ENCODE results near the gene IMPDH2. TPM values are rescaled to one million over a fixed set of nuclear protein-coding genes. Genes with fewer than 3 reads are reported as not detected.

IMPDH2 gene
- total RNA-seq, 1 donor from 2014 or later, result 38.6 TPM

DNA sequence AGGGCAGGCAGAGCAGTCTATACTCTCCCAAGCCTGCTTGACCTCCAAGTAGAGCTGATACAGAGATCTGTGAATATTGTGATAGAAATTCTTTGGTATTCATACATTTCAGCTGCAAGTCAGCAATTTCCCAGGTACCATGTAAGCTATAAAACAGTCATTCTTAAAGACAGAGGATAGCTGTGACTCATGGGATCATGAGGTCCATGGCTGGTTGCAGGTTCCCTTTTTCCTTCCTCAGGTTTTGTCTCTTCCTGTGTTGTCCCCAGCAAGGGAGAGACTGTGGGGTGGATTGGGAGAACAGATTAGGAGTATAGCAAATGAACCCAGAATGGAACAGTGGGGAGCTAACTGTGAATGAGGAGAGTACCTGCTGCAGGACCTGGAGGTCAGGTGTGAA lies 44.5 kb downstream of the IMPDH2 start:
- DNase-seq (ENCODE audit: low spot score), result no peak
- ATAC-seq, result no peak

DNA sequence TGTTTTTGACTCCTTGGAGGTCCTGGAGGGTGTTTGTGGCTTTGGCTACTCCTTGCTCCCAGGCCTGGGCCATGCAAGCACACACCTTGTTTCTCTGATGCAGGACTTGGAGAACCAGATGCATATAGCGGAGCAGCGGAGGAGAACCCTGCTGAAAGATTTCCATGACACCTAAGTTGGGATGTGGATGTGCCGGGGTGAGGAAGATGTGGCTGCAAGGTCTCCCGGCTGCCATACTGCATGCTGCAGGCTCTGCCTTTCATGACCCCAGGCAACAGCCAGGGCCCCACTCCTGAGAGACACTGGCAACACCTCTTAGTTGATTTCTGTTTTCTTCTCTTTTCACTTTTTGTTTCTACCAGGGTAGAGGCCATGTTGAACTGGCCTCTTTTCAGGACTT lies 46.1 kb downstream of the IMPDH2 start:
- no peak for DNase-seq (ENCODE audit: low spot score)
- no peak for ATAC-seq

DNA sequence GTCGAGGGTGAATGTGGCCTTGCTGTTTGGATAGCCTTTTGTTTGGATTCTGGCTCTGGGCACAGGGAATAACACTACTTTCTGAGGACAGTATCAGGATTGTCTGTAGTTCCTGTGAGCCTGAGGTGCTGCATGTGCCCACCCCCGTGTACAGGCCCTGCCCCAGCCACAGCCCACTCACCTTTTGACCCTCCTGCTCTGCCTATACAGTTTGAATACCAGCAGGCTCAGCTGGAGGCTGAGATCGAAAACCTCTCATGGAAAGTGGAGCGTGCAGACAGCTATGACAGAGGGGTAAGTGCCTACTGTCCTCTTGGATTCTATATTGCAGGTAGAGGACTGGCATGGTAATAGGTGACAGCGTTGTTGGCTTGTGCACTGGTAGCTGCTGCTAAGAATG lies 46.5 kb downstream of the IMPDH2 start:
- no peak for DNase-seq (ENCODE audit: low spot score)
- no peak for ATAC-seq

DNA sequence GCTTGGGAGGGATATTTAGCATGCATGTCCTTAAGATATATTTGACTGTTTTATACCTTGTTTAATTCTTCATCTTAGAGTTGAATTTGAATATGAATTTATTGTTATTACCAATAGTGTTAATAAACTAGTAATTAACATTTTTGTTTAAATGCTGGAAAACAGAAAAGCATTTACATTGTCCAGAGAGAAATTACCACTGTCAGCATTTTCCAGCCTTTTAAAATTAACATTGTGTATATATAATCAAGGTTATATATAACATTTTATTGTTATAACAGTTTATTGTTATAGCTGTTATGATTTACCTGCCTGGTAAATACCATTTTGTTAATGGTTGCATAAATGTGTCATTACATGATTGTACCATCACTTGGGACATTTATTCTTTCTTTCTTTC lies 47.2 kb downstream of the IMPDH2 start:
- no peak for DNase-seq (ENCODE audit: low spot score)
- ATAC-seq, result no peak

DNA sequence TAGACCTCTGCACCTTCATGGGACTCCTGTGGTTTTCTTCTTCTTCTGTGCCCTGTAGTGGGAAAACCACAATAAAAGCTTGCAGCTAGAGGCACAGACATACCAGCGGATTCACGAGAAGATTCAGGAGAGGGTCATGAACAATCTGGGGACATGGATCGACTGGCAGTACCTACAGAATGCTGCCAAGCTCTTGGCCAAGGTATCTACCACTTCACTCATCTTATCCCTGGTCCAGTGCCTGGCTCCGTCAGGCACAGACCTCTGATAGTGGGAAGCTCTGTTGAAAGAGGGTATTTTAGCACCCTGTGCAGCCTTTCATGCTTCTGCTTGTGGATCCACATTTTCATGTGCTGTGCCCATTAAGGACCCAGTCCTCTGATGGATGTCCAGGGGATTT lies 48.9 kb downstream of the IMPDH2 start:
- ATAC-seq (no peak), DNase-seq (ENCODE audit: low spot score) (no peak)

DNA sequence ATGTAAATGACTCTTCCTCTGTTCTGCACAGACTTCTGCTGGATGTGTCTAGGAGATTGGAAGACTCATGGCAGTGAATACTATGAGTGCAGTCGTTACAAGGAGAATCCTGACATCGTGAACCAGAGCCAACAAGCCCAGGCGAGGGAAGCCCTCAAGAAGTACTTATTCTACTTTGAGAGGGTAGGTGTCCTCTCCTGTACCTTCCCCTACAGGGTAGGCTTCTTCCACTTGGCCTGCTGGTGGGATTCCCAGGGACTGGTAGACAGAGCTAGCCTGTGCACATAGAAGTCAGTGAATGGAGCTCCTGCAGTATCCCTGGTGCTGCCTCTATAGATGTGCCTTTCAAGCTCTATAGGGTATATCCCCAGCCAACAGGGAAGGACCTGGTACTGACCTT lies 49.7 kb downstream of the IMPDH2 start:
- no peak for ATAC-seq
- no peak for DNase-seq (ENCODE audit: low spot score)

Other genes starting within 250 kb of the IMPDH2 start
- 46.6 TPM for gene PRKAR2A, start 181.5 kb downstream of the IMPDH2 start, total RNA-seq
- 84.1 TPM for gene SLC25A20, start 130.5 kb downstream of the IMPDH2 start, total RNA-seq
- gene ARIH2, start 110.6 kb downstream of the IMPDH2 start, total RNA-seq, result 41.0 TPM
- 13.7 TPM for gene P4HTM, start 39.2 kb downstream of the IMPDH2 start, total RNA-seq
- 79.5 TPM for gene WDR6, start 22.0 kb downstream of the IMPDH2 start, total RNA-seq
- gene DALRD3, start 10.8 kb downstream of the IMPDH2 start, total RNA-seq, result 8.6 TPM
- 44.2 TPM for gene NDUFAF3, start 7.3 kb downstream of the IMPDH2 start, total RNA-seq
- 33.4 TPM for gene QRICH1, start 64.7 kb upstream of the IMPDH2 start, total RNA-seq
- gene QARS1, start 75.4 kb upstream of the IMPDH2 start, total RNA-seq, result 105 TPM
- 37.1 TPM for gene USP19, start 91.4 kb upstream of the IMPDH2 start, total RNA-seq
- 172 TPM for gene LAMB2, start 103.7 kb upstream of the IMPDH2 start, total RNA-seq
- 9.2 TPM for gene CCDC71, start 136.9 kb upstream of the IMPDH2 start, total RNA-seq
- gene KLHDC8B, start 142.2 kb upstream of the IMPDH2 start, total RNA-seq, result 14.0 TPM
- gene C3orf62, start 247.8 kb upstream of the IMPDH2 start, total RNA-seq, result 1.9 TPM

Data from left lobe of liver (tissue), 2 donors.